Ovary (tissue), 9 donors: ENCODE measurements around the gene UAP1L1. TPM values are rescaled to one million over a fixed set of nuclear protein-coding genes. Genes with fewer than 3 reads are reported as not detected.

Experiments
- DNase-seq, 5 donors: peaks; one replicate each; pipeline ENCODE4 v3.0.0-alpha.2; 2019 to 2020
- H3K27ac ChIP-seq, 2 donors: fragments of 200-600 bp; one replicate each; pipeline versions ENCODE4 v1.5.1 to v1.8.0; 2019 to 2022
- H3K27me3 ChIP-seq: fragments of 200-600 bp; one replicate; pipeline ENCODE4 v1.8.0; 2022
- H3K36me3 ChIP-seq: fragments of 200-600 bp; sonication (generic); one replicate; pipeline ENCODE4 v1.5.1; 2019
- H3K4me1 ChIP-seq: one replicate; pipeline ENCODE4 v1.8.1; 2013; ENCODE audit warnings: mild to moderate bottlenecking, moderate library complexity; ENCODE audit not compliant: insufficient read depth
- H3K4me3 ChIP-seq: fragments of 200-600 bp; sonication (generic); one replicate; pipeline ENCODE4 v1.5.1; 2017
- H3K9me3 ChIP-seq, 2 donors: fragments of 200-600 bp in 1 of 2; sonication (generic) in 1 of 2; one replicate each; pipeline versions ENCODE4 v1.5.1 to v1.8.1; 2013 to 2019; ENCODE audit warnings: mild to moderate bottlenecking in 1 of 2, moderate library complexity in 1 of 2
- CTCF ChIP-seq, 3 donors: fragments of 450-650 bp in 2 of 3; fragments of 200-600 bp in 1 of 3; IDR thresholded peaks; one replicate each; pipeline versions ENCODE4 v1.5.1 to v1.8.0; 2016 to 2022; ENCODE audit warnings: antibody characterized with exemption in 3 of 3, mild to moderate bottlenecking in 1 of 3
- EP300 ChIP-seq: sonication (generic); formaldehyde crosslinking; IDR thresholded peaks from one replicate; pipeline ENCODE4 v1.6.1; 2017; ENCODE audit warnings: antibody characterized with exemption
- POLR2A ChIP-seq: fragments of 450-650 bp; IDR thresholded peaks from one replicate; pipeline ENCODE4 v1.6.1; 2017; ENCODE audit warnings: antibody characterized with exemption, mild to moderate bottlenecking, moderate library complexity
- WGBS, 3 donors: extraction: QIAGEN DNeasy Blood & Tissue Kit in 1 of 3; methylation state at CpG; one replicate each; pipeline versions ENCODE4 v1.1.5 to v1.1.7; 2013 to 2017; 5-methylcytosine and 5-hydroxymethylcytosine counted together
- intact Hi-C, 4 donors: fragments of 100-400 bp; cut with DNase I; formaldehyde crosslinking; loops; one replicate each; pipeline versions ENCODE4 v1.11.0 to v1.15.1; 2022 to 2023
- polyA plus RNA-seq, 2 donors: library from polyadenylated mRNA; stranded (reverse); fragments of 200-250 nt in 1 of 2; fragments of 350-450 nt in 1 of 2; fragmentation: Illumina TruSeq in 1 of 2; extraction: RNeasy Lipid Tissue Mini Kit (QIAGEN cat#74804) in 1 of 2; gene quantifications; one replicate each; pipeline ENCODE4 v1.2.3, GENCODE V29; 2013 to 2014
- total RNA-seq, 7 donors: library from RNA; depleted of rRNA in 2 of 7; stranded (reverse); fragments of >200 nt in 2 of 7; fragmentation: NEBNext Ultra II Directional in 3 of 7; extraction: Animal tissue kit (Norgen Biotek cat#: 25700) in 3 of 7; gene quantifications; one replicate each; pipeline versions ENCODE4 v1.1.0 to v1.2.4, GENCODE V29; 2016 to 2023
- donor health status: DM: no; HTN: no; CAD: no; lungs with moderate emphysema.
- donor health status: DM: no; HTN: no; CAD: no.
- donor health status: Bipolar disorder and iron deficiency.
- donor health status: DM: yes; HTN: yes; CAD: no.
- donor health status: DM: no; HTN: no; CAD: no.
- donor health status: DM: yes; HTN: yes; CAD: no.

UAP1L1 gene
- total and polyA plus RNA-seq, 9 donors, result 1.3 to 6.3 (median 4.1) TPM

- DNase-seq, result no peak
- Histone ChIP-seq H3K27ac (no peak overlapping the region), H3K27me3 (peaks cover 4% of the 10 kb centered on the region), H3K9me3 (no peaks in the 10 kb centered on the region), H3K36me3 (no peaks in the 10 kb centered on the region), H3K4me1 (no peaks in the 10 kb centered on the region), H3K4me3 (no peak overlapping the region)
- TF ChIP-seq CTCF (IDR thresholded peaks at IDR 0.05), result no peak
- no peak for TF ChIP-seq EP300
- no peak for TF ChIP-seq POLR2A
- WGBS, 3 donors, result 21 to 24% (median 23%) methylated on average over 6 of the region's 6 CpGs
- intact Hi-C loops, result no loop called here
These were observed 6.4 kb upstream of the UAP1L1 start for GRCh38 chr9:137070906-137071275.

- intact Hi-C loops, result no loop called here
- TF ChIP-seq EP300 (no peak), POLR2A (no peak), CTCF (IDR thresholded peaks at IDR 0.05) (no peak)
- Histone ChIP-seq H3K4me1 (no peaks in the 10 kb centered on the region), H3K27ac (no peak overlapping the region), H3K9me3 (no peaks in the 10 kb centered on the region), H3K36me3 (no peaks in the 10 kb centered on the region), H3K27me3 (peaks cover 4% of the 10 kb centered on the region), H3K4me3 (no peak overlapping the region)
- WGBS, 3 donors, result 74 to 95% (median 82%) methylated on average over 2 of the region's 2 CpGs
- DNase-seq, result no peak
These were observed 6.0 kb upstream of the UAP1L1 start for GRCh38 chr9:137071282-137071681.

- no peak for DNase-seq
- TF ChIP-seq POLR2A, result no peak
- TF ChIP-seq EP300, result no peak
- Histone ChIP-seq H3K4me3 (no peak overlapping the region), H3K36me3 (no peaks in the 10 kb centered on the region), H3K9me3 (no peaks in the 10 kb centered on the region), H3K4me1 (peaks cover 5% of the 10 kb centered on the region), H3K27me3 (no peaks in the 10 kb centered on the region), H3K27ac (no peak overlapping the region)
- intact Hi-C loops, result no loop called here
- 79 to 92% (median 80%) methylated on average over 8 of the region's 8 CpGs for WGBS, 3 donors
These were observed 3.3 kb upstream of the UAP1L1 start for GRCh38 chr9:137073992-137074399.

- Histone ChIP-seq H3K27ac (no peak overlapping the region), H3K4me3 (no peak overlapping the region), H3K9me3 (no peaks in the 10 kb centered on the region), H3K36me3 (no peaks in the 10 kb centered on the region), H3K27me3 (no peaks in the 10 kb centered on the region), H3K4me1 (peaks cover 5% of the 10 kb centered on the region)
- no peak for DNase-seq
- TF ChIP-seq EP300, result no peak
- TF ChIP-seq POLR2A, result no peak
- TF ChIP-seq CTCF (IDR thresholded peaks at IDR 0.05), result no peak
- intact Hi-C loops, result no loop called here
- WGBS, 3 donors, result 75 to 83% (median 79%) methylated on average over 12 of the region's 12 CpGs
These were observed 2.6 kb upstream of the UAP1L1 start for GRCh38 chr9:137074657-137075274.

- TF ChIP-seq EP300 (no peak), POLR2A (no peak), CTCF (IDR thresholded peaks at IDR 0.05) (no peak)
- intact Hi-C loops, result no loop called here
- WGBS, 3 donors, result 58 to 76% (median 69%) methylated on average over 12 of the region's 12 CpGs
- H3K36me3 ChIP-seq, result no peaks in the 10 kb centered on the region
- DNase-seq, result no peak
- H3K27me3 ChIP-seq, result no peaks in the 10 kb centered on the region
- H3K4me1 ChIP-seq, result peaks cover 5% of the 10 kb centered on the region
- H3K9me3 ChIP-seq, result no peaks in the 10 kb centered on the region
- no peak overlapping the region for H3K4me3 ChIP-seq
- no peak overlapping the region for H3K27ac ChIP-seq
These were observed 2.0 kb upstream of the UAP1L1 start for GRCh38 chr9:137075275-137075775.
